ENCODE results near the gene MAPK1. TPM values are rescaled to one million over a fixed set of nuclear protein-coding genes. Genes with fewer than 3 reads are reported as not detected.
"Not testable (repeated sequence)": the region's sequence is repeated elsewhere in the genome, so short reads cannot be mapped to it uniquely, and the experiment has no call there.

The MAPK1 gene
- total and polyA plus RNA-seq, 4 experiments from 2014 or later, result 73.8 to 117 (median 97.6) TPM

GRCh38 chr22:21856868-21857267 lies 10.6 kb downstream of the MAPK1 start:
- Mint-ChIP-seq H3K27ac (peak overlapping the region in 1 of 7 donors; percentile 0), H3K4me1 (peaks cover 68 to 97% (median 85%) of the 10 kb centered on the region in 4 donors)
- H3K4me1 ChIP-seq (ENCODE audit: insufficient read depth, low read length), result peaks cover 79% of the 10 kb centered on the region

GRCh38 chr22:21856197-21856596 lies 11.2 kb downstream of the MAPK1 start:
- Mint-ChIP-seq H3K4me3 (peak overlapping the region in 2 of 8 donors; percentile 9 to 25), H3K4me1 (peaks cover 66 to 97% (median 83%) of the 10 kb centered on the region in 4 donors), H3K36me3 (peaks cover 0 to 11% of the 10 kb centered on the region in 2 donors), H3K27ac (peak overlapping the region in 2 of 7 donors; percentile 7 to 19), H3K9me3 (no peaks in the 10 kb centered on the region), H3K27me3 (no peaks in the 10 kb centered on the region)
- ChIA-PET CTCF (ENCODE audit: partially characterized antibody) (interaction anchor here (1.1 kb wide), 1 partner anchor 10 kb away, joined by 3 read pairs; no protein-coding TSS in a partner anchor), POLR2A (ENCODE audit: partially characterized antibody) (no interaction called here)
- Histone ChIP-seq H3K9me3 (ENCODE audit: control insufficient read depth in 1 of 2, low read length in 2 of 2) (no peaks in the 10 kb centered on the region), H3K36me3 (ENCODE audit: insufficient read depth, low read length) (no peaks in the 10 kb centered on the region), H3K27ac (ENCODE audit: low read depth, low read length) (no peak overlapping the region), H3K27me3 (ENCODE audit: insufficient read depth, low read length) (no peaks in the 10 kb centered on the region), H3K4me3 (ENCODE audit: low read length in 2 of 2) (no peak overlapping the region), H3K4me1 (ENCODE audit: insufficient read depth, low read length) (peaks cover 79% of the 10 kb centered on the region)
- intact Hi-C loops (cut with micrococcal nuclease), result no loop called here
- no peak for DNase-seq

More at GRCh38 chr22:21856868-21857267, 10.6 kb downstream of the MAPK1 start:
- peak overlapping the region in 1 of 8 donors; percentile 31 for H3K4me3 Mint-ChIP-seq
- H3K4me3 ChIP-seq (ENCODE audit: low read length in 2 of 2), result no peak overlapping the region
- POLR2A ChIA-PET (ENCODE audit: partially characterized antibody), result interaction anchor here (1.1 kb wide), 1 partner anchor 10 kb away, joined by 3 read pairs; the partner anchor contains the start of gene MAPK1
- H3K9me3 Mint-ChIP-seq, result no peaks in the 10 kb centered on the region
- CTCF ChIA-PET (ENCODE audit: partially characterized antibody), result no interaction called here
- H3K36me3 ChIP-seq (ENCODE audit: insufficient read depth, low read length), result no peaks in the 10 kb centered on the region
- H3K27me3 ChIP-seq (ENCODE audit: insufficient read depth, low read length), result no peaks in the 10 kb centered on the region
- H3K27me3 Mint-ChIP-seq, result no peaks in the 10 kb centered on the region
- DNase-seq, result no peak
- intact Hi-C loops (cut with micrococcal nuclease), result no loop called here
- peaks cover 0 to 11% of the 10 kb centered on the region in 2 donors for H3K36me3 Mint-ChIP-seq
- H3K9me3 ChIP-seq (ENCODE audit: control insufficient read depth in 1 of 2, low read length in 2 of 2), result no peaks in the 10 kb centered on the region
- H3K27ac ChIP-seq (ENCODE audit: low read depth, low read length), result no peak overlapping the region

- peak overlapping the region in 2 of 8 donors; percentile 3 to 9 for H3K4me3 Mint-ChIP-seq
- Histone ChIP-seq H3K9me3 (ENCODE audit: control insufficient read depth in 1 of 2, low read length in 2 of 2) (no peaks in the 10 kb centered on the region), H3K36me3 (ENCODE audit: insufficient read depth, low read length) (no peaks in the 10 kb centered on the region), H3K27me3 (ENCODE audit: insufficient read depth, low read length) (no peaks in the 10 kb centered on the region), H3K27ac (ENCODE audit: low read depth, low read length) (no peak overlapping the region), H3K4me3 (ENCODE audit: low read length in 2 of 2) (no peak overlapping the region), H3K4me1 (ENCODE audit: insufficient read depth, low read length) (peaks cover 79% of the 10 kb centered on the region)
- POLR2A ChIA-PET (ENCODE audit: partially characterized antibody), result no interaction called here
- DNase-seq, result no peak
- peaks cover 0 to 11% of the 10 kb centered on the region in 2 donors for H3K36me3 Mint-ChIP-seq
- H3K27ac Mint-ChIP-seq, result peak overlapping the region in 4 of 7 donors; percentile 7 to 85 (median 26)
- CTCF ChIA-PET (ENCODE audit: partially characterized antibody), result interaction anchor here (1.1 kb wide), 1 partner anchor 10 kb away, joined by 3 read pairs; no protein-coding TSS in a partner anchor
- H3K4me1 Mint-ChIP-seq, result peaks cover 66 to 97% (median 82%) of the 10 kb centered on the region in 4 donors
- H3K27me3 Mint-ChIP-seq, result no peaks in the 10 kb centered on the region
- intact Hi-C loops (cut with micrococcal nuclease), result no loop called here
- no peaks in the 10 kb centered on the region for H3K9me3 Mint-ChIP-seq
Observed at GRCh38 chr22:21855676-21856075, 11.8 kb downstream of the MAPK1 start.

GRCh38 chr22:21850660-21851059 lies 16.8 kb downstream of the MAPK1 start:
- H3K36me3 ChIP-seq (ENCODE audit: insufficient read depth, low read length), result no peaks in the 10 kb centered on the region
- no peaks in the 10 kb centered on the region for H3K27me3 Mint-ChIP-seq
- H3K27ac ChIP-seq (ENCODE audit: low read depth, low read length), result no peak overlapping the region
- H3K4me1 Mint-ChIP-seq, result peaks cover 53 to 87% (median 70%) of the 10 kb centered on the region in 4 donors
- ChIA-PET CTCF (ENCODE audit: partially characterized antibody) (no interaction called here), POLR2A (ENCODE audit: partially characterized antibody) (no interaction called here)
- H3K4me1 ChIP-seq (ENCODE audit: insufficient read depth, low read length), result peaks cover 61% of the 10 kb centered on the region
- H3K4me3 ChIP-seq (ENCODE audit: low read length in 2 of 2), result no peak overlapping the region
- no peak overlapping the region for H3K4me3 Mint-ChIP-seq
- no peak overlapping the region for H3K27ac Mint-ChIP-seq
- H3K9me3 ChIP-seq (ENCODE audit: control insufficient read depth in 1 of 2, low read length in 2 of 2), result no peaks in the 10 kb centered on the region
- intact Hi-C loops (cut with micrococcal nuclease), result no loop called here
- peaks cover 0 to 14% of the 10 kb centered on the region in 2 donors for H3K36me3 Mint-ChIP-seq
- no peaks in the 10 kb centered on the region for H3K27me3 ChIP-seq (ENCODE audit: insufficient read depth, low read length)
- no peak for DNase-seq
- H3K9me3 Mint-ChIP-seq, result no peaks in the 10 kb centered on the region

- CTCF ChIA-PET (ENCODE audit: partially characterized antibody), result no interaction called here
- no peak overlapping the region for H3K27ac ChIP-seq (ENCODE audit: low read depth, low read length)
- no peak for DNase-seq
- no peaks in the 10 kb centered on the region for H3K27me3 Mint-ChIP-seq
- intact Hi-C loops (cut with micrococcal nuclease), result no loop called here
- H3K9me3 ChIP-seq (ENCODE audit: control insufficient read depth in 1 of 2, low read length in 2 of 2), result no peaks in the 10 kb centered on the region
- peaks cover 0 to 14% of the 10 kb centered on the region in 2 donors for H3K36me3 Mint-ChIP-seq
- peak overlapping the region in 3 of 7 donors; percentile 23 to 72 (median 65) for H3K27ac Mint-ChIP-seq
- no peaks in the 10 kb centered on the region for H3K27me3 ChIP-seq (ENCODE audit: insufficient read depth, low read length)
- H3K4me1 Mint-ChIP-seq, result peaks cover 48 to 83% (median 66%) of the 10 kb centered on the region in 4 donors
- H3K4me3 ChIP-seq (ENCODE audit: low read length in 2 of 2), result no peak overlapping the region
- POLR2A ChIA-PET (ENCODE audit: partially characterized antibody), result no interaction called here
- no peaks in the 10 kb centered on the region for H3K9me3 Mint-ChIP-seq
- H3K4me3 Mint-ChIP-seq, result no peak overlapping the region
- H3K4me1 ChIP-seq (ENCODE audit: insufficient read depth, low read length), result peaks cover 50% of the 10 kb centered on the region
- no peaks in the 10 kb centered on the region for H3K36me3 ChIP-seq (ENCODE audit: insufficient read depth, low read length)
Observed at GRCh38 chr22:21849489-21849888, 18.0 kb downstream of the MAPK1 start.

GRCh38 chr22:21848057-21848456 lies 19.4 kb downstream of the MAPK1 start:
- H3K27me3 Mint-ChIP-seq; H3K9me3 Mint-ChIP-seq; H3K27me3 ChIP-seq (ENCODE audit: insufficient read depth, low read length); DNase-seq; H3K4me3 ChIP-seq (ENCODE audit: low read length in 2 of 2); H3K36me3 ChIP-seq (ENCODE audit: insufficient read depth, low read length); POLR2A ChIA-PET (ENCODE audit: partially characterized antibody); intact Hi-C loops (cut with micrococcal nuclease); H3K27ac ChIP-seq (ENCODE audit: low read depth, low read length); H3K9me3 ChIP-seq (ENCODE audit: control insufficient read depth in 1 of 2, low read length in 2 of 2); CTCF ChIA-PET (ENCODE audit: partially characterized antibody): not testable (repeated sequence)
- H3K4me1 ChIP-seq (ENCODE audit: insufficient read depth, low read length), result peaks cover 50% of the 10 kb centered on the region
- Mint-ChIP-seq H3K4me1 (peaks cover 47 to 83% (median 64%) of the 10 kb centered on the region in 4 donors), H3K4me3 (peak overlapping the region in 1 of 8 donors; percentile 36), H3K27ac (peak overlapping the region in 1 of 7 donors; percentile 41), H3K36me3 (peaks cover 0 to 13% of the 10 kb centered on the region in 2 donors)

- no peaks in the 10 kb centered on the region for H3K36me3 ChIP-seq (ENCODE audit: insufficient read depth, low read length)
- Mint-ChIP-seq H3K4me3 (peak overlapping the region in 1 of 8 donors; percentile 50), H3K27me3 (no peaks in the 10 kb centered on the region), H3K4me1 (peaks cover 41 to 76% (median 58%) of the 10 kb centered on the region in 4 donors), H3K27ac (peak overlapping the region in 4 of 7 donors; percentile 3 to 65 (median 26)), H3K36me3 (peaks cover 0 to 10% of the 10 kb centered on the region in 2 donors), H3K9me3 (no peaks in the 10 kb centered on the region)
- intact Hi-C loops (cut with micrococcal nuclease), result no loop called here
- H3K9me3 ChIP-seq (ENCODE audit: control insufficient read depth in 1 of 2, low read length in 2 of 2), result no peaks in the 10 kb centered on the region
- no peak overlapping the region for H3K27ac ChIP-seq (ENCODE audit: low read depth, low read length)
- H3K4me1 ChIP-seq (ENCODE audit: insufficient read depth, low read length), result peaks cover 37% of the 10 kb centered on the region
- no peak for DNase-seq
- ChIA-PET CTCF (ENCODE audit: partially characterized antibody) (no interaction called here), POLR2A (ENCODE audit: partially characterized antibody) (no interaction called here)
- H3K4me3 ChIP-seq (ENCODE audit: low read length in 2 of 2), result no peak overlapping the region
- H3K27me3 ChIP-seq (ENCODE audit: insufficient read depth, low read length), result no peaks in the 10 kb centered on the region
Observed at GRCh38 chr22:21845558-21846453, 21.6 kb downstream of the MAPK1 start.
